Measurements from ENCODE around the gene CCNYL1. TPM values are rescaled to one million over a fixed set of nuclear protein-coding genes. Genes with fewer than 3 reads are reported as not detected.

Gene CCNYL1
- polyA plus RNA-seq, 3 donors: 4.1 to 10.6 (median 4.6) TPM

DNA sequence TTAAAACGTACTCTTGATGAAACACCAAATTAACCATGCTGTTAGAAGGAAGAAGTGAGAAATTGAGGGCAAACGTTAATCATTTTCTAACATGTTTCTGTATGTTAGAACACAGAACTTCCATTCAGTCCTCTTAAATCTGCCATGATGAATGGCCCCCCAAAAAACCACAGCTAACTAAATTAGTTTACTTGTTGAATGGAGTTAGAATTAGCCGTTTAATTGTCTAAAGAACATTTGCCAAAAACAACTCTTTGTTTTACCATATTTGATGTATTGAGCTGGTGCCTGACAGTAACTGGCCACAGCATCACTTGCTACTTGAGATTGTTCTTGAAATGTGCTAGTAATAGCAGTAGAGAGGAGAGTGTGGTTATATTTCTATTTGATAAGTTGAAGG lies 12.7 kb downstream of the CCNYL1 start:
- Histone ChIP-seq H3K27ac (ENCODE audit: low read depth in 1 of 2, low read length in 2 of 2) (no peak overlapping the region), H3K4me1 (ENCODE audit: control insufficient read depth in 1 of 2, insufficient read depth in 2 of 2, low read length in 2 of 2) (peaks cover 6 to 9% of the 10 kb centered on the region in 2 donors), H3K9ac (ENCODE audit: insufficient read depth, low read length, poor library complexity, severe bottlenecking) (no peak overlapping the region), H3K36me3 (replicated peaks in 1 of 2; ENCODE audit: control insufficient read depth in 1 of 2, insufficient read depth in 2 of 2, low read length in 2 of 2) (no peaks in the 10 kb centered on the region), H3K4me2 (replicated peaks; ENCODE audit: extremely low read depth, low read length, poor library complexity, severe bottlenecking) (no peak overlapping the region), H3K27me3 (ENCODE audit: control insufficient read depth in 2 of 2, insufficient read depth in 2 of 2, low read length in 2 of 2) (no peaks in the 10 kb centered on the region), H3K4me3 (replicated peaks in 1 of 3; ENCODE audit: low read depth in 2 of 3, low read length in 3 of 3) (no peak overlapping the region), H3K9me3 (replicated peaks in 1 of 2; ENCODE audit: control insufficient read depth in 1 of 2, insufficient read depth in 1 of 2, low read length in 2 of 2) (no peaks in the 10 kb centered on the region), H3K79me2 (ENCODE audit: insufficient read depth, low read length) (peaks cover 43% of the 10 kb centered on the region), H4K20me1 (ENCODE audit: insufficient read depth, low read length) (no peaks in the 10 kb centered on the region), H2AFZ (ENCODE audit: insufficient read depth, low read depth, low read length, poor library complexity, severe bottlenecking) (no peak overlapping the region)
- intact Hi-C loops (cut with micrococcal nuclease): no loop called here
- Mint-ChIP-seq H3K4me3 (no peak overlapping the region), H3K36me3 (peaks cover 8 to 13% of the 10 kb centered on the region in 2 donors), H3K9me3 (peaks cover 0 to 2% (median 0%) of the 10 kb centered on the region in 7 donors), H3K27me3 (ENCODE audit: low read depth in 3 of 3) (no peaks in the 10 kb centered on the region), H3K4me1 (peaks cover 16% of the 10 kb centered on the region), H3K27ac (no peak overlapping the region)
- WGBS (ENCODE audit: insufficient coverage): no CpG with 5 or more reads among the region's 3 CpGs
- TF ChIP-seq, protein P1, sequence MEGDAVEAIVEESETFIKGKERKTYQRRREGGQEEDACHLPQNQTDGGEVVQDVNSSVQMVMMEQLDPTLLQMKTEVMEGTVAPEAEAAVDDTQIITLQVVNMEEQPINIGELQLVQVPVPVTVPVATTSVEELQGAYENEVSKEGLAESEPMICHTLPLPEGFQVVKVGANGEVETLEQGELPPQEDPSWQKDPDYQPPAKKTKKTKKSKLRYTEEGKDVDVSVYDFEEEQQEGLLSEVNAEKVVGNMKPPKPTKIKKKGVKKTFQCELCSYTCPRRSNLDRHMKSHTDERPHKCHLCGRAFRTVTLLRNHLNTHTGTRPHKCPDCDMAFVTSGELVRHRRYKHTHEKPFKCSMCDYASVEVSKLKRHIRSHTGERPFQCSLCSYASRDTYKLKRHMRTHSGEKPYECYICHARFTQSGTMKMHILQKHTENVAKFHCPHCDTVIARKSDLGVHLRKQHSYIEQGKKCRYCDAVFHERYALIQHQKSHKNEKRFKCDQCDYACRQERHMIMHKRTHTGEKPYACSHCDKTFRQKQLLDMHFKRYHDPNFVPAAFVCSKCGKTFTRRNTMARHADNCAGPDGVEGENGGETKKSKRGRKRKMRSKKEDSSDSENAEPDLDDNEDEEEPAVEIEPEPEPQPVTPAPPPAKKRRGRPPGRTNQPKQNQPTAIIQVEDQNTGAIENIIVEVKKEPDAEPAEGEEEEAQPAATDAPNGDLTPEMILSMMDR (IDR thresholded peaks at IDR 0.05): no peak
- no peak for DNase-seq

DNA sequence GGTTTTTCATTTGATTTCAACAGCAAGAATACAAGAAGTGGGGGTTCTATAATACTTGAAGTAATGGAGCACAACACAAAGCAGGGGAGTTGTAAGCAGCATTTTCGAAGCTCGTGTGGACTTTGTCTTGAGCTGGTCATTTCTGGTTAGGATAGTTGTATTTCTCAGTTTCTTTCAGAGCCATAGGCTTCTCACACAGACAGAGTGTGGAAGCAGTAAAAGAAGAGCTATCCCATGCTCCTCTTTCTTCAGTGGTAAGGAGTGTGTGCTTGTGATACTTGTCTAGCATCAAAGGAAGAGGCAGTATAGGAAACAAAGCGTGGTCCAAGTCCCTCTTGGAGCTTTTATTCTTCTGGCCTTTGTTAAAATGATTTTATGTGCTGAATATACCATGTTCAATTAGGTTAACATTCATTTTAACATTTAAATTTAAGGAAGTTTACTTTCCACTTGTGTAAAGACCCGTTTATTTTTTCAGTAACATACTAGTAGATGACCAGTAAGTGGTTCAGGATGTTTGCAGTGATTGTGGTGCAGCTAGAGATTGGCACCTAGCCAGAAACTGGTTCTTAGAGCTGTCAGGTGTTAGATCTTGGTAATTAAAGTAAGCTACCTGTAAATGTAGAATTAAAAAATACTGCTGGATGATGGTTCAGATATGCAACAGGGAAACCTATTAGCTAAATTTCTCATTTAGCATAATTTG lies 14.6 kb downstream of the CCNYL1 start:
- H3K4me1 ChIP-seq (ENCODE audit: control insufficient read depth in 1 of 2, insufficient read depth in 2 of 2, low read length in 2 of 2): peaks cover 6 to 9% of the 10 kb centered on the region in 2 donors
- no CpG with 5 or more reads among the region's 4 CpGs for WGBS (ENCODE audit: insufficient coverage)
- peak overlapping the region in 1 of 7 donors; percentile 30 for H3K27ac Mint-ChIP-seq
- H3K4me3 ChIP-seq (replicated peaks in 1 of 3; ENCODE audit: low read depth in 2 of 3, low read length in 3 of 3): no peak overlapping the region
- no peak overlapping the region for H2AFZ ChIP-seq (ENCODE audit: insufficient read depth, low read depth, low read length, poor library complexity, severe bottlenecking)
- peaks cover 7 to 13% of the 10 kb centered on the region in 2 donors for H3K36me3 ChIP-seq (replicated peaks in 1 of 2; ENCODE audit: control insufficient read depth in 1 of 2, insufficient read depth in 2 of 2, low read length in 2 of 2)
- no peak overlapping the region for H3K9ac ChIP-seq (ENCODE audit: insufficient read depth, low read length, poor library complexity, severe bottlenecking)
- H4K20me1 ChIP-seq (ENCODE audit: insufficient read depth, low read length): no peaks in the 10 kb centered on the region
- peaks cover 0 to 2% (median 0%) of the 10 kb centered on the region in 7 donors for H3K9me3 Mint-ChIP-seq
- H3K27me3 ChIP-seq (ENCODE audit: control insufficient read depth in 2 of 2, insufficient read depth in 2 of 2, low read length in 2 of 2): no peaks in the 10 kb centered on the region
- peaks cover 19 to 27% of the 10 kb centered on the region in 2 donors for H3K36me3 Mint-ChIP-seq
- H3K4me3 Mint-ChIP-seq: no peak overlapping the region
- no peaks in the 10 kb centered on the region for H3K9me3 ChIP-seq (replicated peaks in 1 of 2; ENCODE audit: control insufficient read depth in 1 of 2, insufficient read depth in 1 of 2, low read length in 2 of 2)
- TF ChIP-seq, protein P1 (IDR thresholded peaks at IDR 0.05): no peak
- no peaks in the 10 kb centered on the region for H3K27me3 Mint-ChIP-seq (ENCODE audit: low read depth in 3 of 3)
- H3K4me1 Mint-ChIP-seq: peaks cover 14% of the 10 kb centered on the region
- no peak overlapping the region for H3K27ac ChIP-seq (ENCODE audit: low read depth in 1 of 2, low read length in 2 of 2)
- peaks cover 27% of the 10 kb centered on the region for H3K79me2 ChIP-seq (ENCODE audit: insufficient read depth, low read length)
- no peak overlapping the region for H3K4me2 ChIP-seq (replicated peaks; ENCODE audit: extremely low read depth, low read length, poor library complexity, severe bottlenecking)
- intact Hi-C loops (cut with micrococcal nuclease): no loop called here
- no peak for DNase-seq
